G401 (cell line): Measurements from ENCODE around the gene PYURF. TPM values are rescaled to one million over a fixed set of nuclear protein-coding genes. Genes with fewer than 3 reads are reported as not detected.
"Not testable (repeated sequence)": the region's sequence is repeated elsewhere in the genome, so short reads cannot be mapped to it uniquely, and the experiment has no call there.

Experiments used
- DNase-seq: peaks from one replicate; pipeline ENCODE4 v3.0.0-alpha.2; 2015; ENCODE audit warnings: low spot score
- in situ Hi-C: cut with HindIII; loops from 2 replicates; pipeline ENCODE4 v1.10.0; 2016; ENCODE audit warnings: low sequenced_read_pairs, mixed read lengths
- total RNA-seq: library from RNA; depleted of rRNA; stranded (reverse); fragments of >200 nt; shearing (Covaris generic); gene quantifications from 2 replicates; pipeline ENCODE4 v1.2.3, GENCODE V29; 2014; rRNA removed

PYURF gene
- 177 and 198 TPM in 2 replicates for total RNA-seq

- in situ Hi-C loops, result loop anchor here (25.0 kb wide), 1 partner anchor 261 kb away; no protein-coding TSS in a partner anchor
- DNase-seq, result peak; percentile 93
Measured at GRCh38 chr4:88523325-88524129, at the start of gene PYURF. Gene PYURF (minus strand): TSS chr4:88523776. CDS start chr4:88523700, 76 bp downstream.

GRCh38 chr4:88570001-88570400, 46.4 kb upstream of the PYURF start:
- no peak for DNase-seq
- in situ Hi-C loops, result no loop called here

DNA sequence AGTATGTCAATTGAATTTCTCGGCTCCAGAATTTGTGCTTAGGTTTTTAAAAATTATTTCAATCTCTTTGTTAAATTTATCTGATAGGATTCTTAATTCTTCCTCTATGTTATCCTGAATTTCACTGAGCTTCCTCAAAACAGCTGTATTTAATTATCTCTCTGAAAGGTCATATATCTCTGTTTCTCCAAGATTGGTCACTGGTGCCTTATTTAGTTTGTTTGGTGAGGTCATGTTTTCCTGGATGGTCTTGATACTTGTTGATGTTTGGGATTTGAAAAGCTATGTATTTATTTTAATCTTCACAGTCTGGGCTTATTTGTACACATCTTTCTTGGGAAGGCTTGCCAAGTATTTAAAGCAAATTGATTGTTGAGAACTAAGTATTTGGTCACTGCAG, 44.0 kb upstream of the PYURF start:
- in situ Hi-C loops, result no loop called here
- DNase-seq, result no peak

- DNase-seq, result no peak
- in situ Hi-C loops, result no loop called here
Measured at GRCh38 chr4:88549815-88550214, 26.2 kb upstream of the PYURF start.

- DNase-seq, in situ Hi-C loops: not testable (repeated sequence)
Measured at GRCh38 chr4:88539322-88540068, 15.9 kb upstream of the PYURF start.

DNA sequence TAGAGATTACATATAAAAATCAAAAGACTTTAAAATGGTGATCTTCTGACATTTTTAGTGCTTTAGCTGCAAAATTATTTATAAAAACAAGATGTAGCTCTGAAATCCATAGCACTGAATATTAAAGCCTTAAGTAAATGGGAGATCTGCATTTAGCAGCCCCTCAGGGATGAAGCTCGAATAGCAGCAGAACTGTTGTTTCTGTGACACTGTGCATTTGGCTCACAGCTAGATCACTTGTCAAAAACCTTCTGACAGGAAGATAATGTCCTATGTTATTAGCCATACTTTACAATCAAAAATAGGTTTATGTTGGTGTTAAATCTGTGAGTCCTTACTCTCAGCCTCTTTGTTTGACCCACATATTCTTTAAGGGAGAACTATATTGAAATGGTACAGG, 14.1 kb upstream of the PYURF start:
- in situ Hi-C loops, result no loop called here
- no peak for DNase-seq

- in situ Hi-C loops, result no loop called here
- DNase-seq, result no peak
Measured at GRCh38 chr4:88535090-88535755, 11.6 kb upstream of the PYURF start.

DNA sequence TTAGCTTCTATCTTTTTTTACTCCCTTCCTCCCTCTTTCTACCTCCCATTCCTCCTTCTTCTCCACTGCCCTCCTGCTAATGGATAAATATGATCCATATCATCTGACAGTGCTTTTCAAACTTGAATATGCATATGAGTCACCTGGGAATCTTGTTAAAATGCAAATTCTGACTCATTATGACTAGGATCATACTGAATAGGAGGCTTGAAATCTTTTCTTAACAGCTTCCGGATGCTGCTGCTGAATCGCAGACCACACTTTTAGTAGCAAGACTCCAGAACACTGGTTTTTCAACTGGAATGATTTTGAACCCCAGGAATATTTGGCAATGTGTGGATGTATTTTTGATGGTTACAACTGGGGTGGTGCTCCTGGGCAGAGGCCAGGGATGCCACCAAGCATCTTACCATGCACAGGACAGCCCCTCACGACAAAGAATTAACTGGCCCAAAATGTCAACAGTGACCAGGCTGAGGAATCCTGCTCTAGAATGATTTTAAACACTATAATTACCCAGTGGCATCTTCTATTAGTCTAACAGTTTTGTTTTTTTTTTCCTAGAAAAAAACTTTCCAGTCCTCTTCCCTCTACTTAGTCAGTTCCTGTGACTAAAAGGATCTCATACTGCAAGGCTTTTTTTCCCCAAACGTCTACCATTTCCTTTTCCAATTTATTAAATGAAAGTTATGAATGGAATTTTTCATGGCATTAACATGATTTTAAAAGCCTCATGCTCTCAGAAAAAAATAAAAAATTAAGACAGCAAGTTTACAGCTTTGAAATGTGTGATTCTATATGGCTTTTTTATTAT, 10.6 kb upstream of the PYURF start:
- no peak for DNase-seq
- in situ Hi-C loops, result no loop called here

GRCh38 chr4:88533088-88533790, 9.7 kb upstream of the PYURF start:
- in situ Hi-C loops, result no loop called here
- no peak for DNase-seq

GRCh38 chr4:88531549-88531948, 8.0 kb upstream of the PYURF start:
- in situ Hi-C loops, result no loop called here
- DNase-seq, result no peak

- in situ Hi-C loops, result no loop called here
- DNase-seq, result peak; percentile 17
Measured at GRCh38 chr4:88528861-88529260, 5.3 kb upstream of the PYURF start.

GRCh38 chr4:88527787-88528186, 4.2 kb upstream of the PYURF start:
- in situ Hi-C loops, result no loop called here
- DNase-seq, result no peak

DNA sequence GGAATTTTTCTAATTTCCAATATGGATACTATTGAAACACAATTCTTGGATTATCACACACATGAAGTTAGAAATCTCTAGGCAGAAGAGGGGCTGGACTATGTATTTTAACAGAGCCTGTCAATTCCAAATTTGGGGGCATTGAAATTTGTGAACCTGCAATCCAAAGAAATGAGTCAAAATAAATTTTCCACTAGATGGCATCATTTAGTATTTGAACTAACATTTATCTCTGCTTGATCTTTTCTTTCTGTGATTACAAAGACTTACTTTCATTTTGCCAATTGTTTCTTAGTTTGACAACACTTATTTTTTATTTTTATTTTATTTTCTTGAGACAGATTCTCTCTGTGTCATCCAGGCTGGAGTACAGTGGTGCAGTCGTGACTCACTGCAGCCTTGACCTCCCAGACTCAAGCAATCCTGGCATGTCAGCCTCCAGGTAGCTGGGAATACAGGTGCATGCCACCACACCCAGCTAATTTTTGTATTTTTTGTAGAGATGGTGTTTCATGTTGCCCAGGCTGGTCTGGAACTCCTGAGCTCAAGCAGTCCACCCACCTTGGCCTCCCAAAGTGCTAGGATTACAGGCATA, 2.7 kb upstream of the PYURF start:
- in situ Hi-C loops, result no loop called here
- peak; percentile 50 for DNase-seq

- DNase-seq, result peak; percentile 22
- in situ Hi-C loops, result loop anchor here (25.0 kb wide), 1 partner anchor 262 kb away; no protein-coding TSS in a partner anchor
Measured at GRCh38 chr4:88524171-88524570, 595 bp upstream of the PYURF start.

DNA sequence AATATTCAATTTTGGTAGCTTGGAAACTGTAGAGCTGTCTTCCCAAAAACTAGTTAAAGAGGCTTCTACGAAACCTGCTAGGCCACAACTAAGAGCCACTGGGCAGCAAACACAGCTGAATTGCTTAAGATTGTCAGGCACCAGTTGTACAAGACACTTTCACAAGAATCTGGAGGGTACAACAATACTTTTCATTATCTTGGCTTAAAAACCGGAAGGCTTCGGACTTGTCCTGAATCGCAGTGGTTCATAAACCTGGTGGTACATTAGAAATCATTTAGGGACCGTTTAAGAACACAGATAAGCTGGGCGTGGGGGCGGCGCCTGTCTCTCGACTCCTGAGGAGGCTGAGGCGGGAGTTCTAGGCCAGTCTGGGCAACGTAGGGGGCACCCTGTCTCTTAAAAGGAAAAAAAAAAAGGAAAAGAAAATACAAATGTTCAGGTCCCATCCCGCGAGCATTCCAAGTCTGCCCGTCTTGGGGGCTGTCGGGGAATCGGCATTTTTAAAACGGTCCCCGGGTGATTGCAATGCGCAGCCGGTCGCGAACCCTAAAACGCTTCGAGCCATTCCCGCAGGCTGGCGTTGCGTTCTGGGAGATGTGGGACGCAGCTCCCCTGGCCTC, 763 bp downstream of the PYURF start:
- in situ Hi-C loops, result loop anchor here (25.0 kb wide), 1 partner anchor 261 kb away; no protein-coding TSS in a partner anchor

GRCh38 chr4:88518911-88519310, 4.7 kb downstream of the PYURF start:
- in situ Hi-C loops, result loop anchor here (25.0 kb wide), 1 partner anchor 257 kb away; no protein-coding TSS in a partner anchor
- DNase-seq, result no peak

More for the DNA sequence above, 763 bp downstream of the PYURF start:
- DNase-seq, result peak; percentile 42

DNA sequence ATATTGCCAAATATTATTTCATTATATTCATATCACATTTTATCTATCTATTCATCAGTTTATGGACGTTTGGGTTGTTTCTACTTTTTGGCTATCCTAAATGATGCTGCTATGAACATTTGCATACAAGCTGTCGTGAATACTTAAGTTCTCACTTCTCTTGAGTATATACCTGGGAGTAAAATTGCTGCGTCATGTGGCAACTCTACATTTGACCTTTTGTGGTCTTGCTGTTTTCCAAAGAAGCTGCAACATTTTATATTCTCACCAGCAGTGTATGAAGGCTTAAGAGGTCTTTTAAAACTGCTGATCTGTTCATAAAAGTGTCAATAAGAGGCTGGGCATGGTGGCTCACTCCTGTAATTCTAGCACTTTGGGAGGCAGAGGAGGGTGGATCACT, 5.8 kb downstream of the PYURF start:
- in situ Hi-C loops, result loop anchor here (25.0 kb wide), 1 partner anchor 256 kb away; no protein-coding TSS in a partner anchor

More for the DNA sequence above, 5.8 kb downstream of the PYURF start:
- DNase-seq, result no peak
